Kidney epithelial cell (primary cell): ENCODE measurements around the gene ANP32A. TPM values are rescaled to one million over a fixed set of nuclear protein-coding genes. Genes with fewer than 3 reads are reported as not detected.

ENCODE experiments used
- DNase-seq: peaks from one replicate; pipeline ENCODE4 v3.0.0-alpha.2; 2010; ENCODE audit warnings: low read depth
- H3K27me3 ChIP-seq: 2 replicates; pipeline ENCODE4 v1.6.0; 2011; ENCODE audit warnings: low read length; ENCODE audit not compliant: control insufficient read depth, insufficient read depth
- H3K36me3 ChIP-seq: 2 replicates; pipeline ENCODE4 v1.5.1; 2011; ENCODE audit warnings: low read length; ENCODE audit not compliant: control insufficient read depth, insufficient read depth
- H3K4me3 ChIP-seq: 2 replicates; pipeline ENCODE4 v1.5.1; 2011; ENCODE audit warnings: low read depth, mild to moderate bottlenecking, control low read depth, low read length
- CTCF ChIP-seq: IDR thresholded peaks from 2 replicates; pipeline ENCODE4 v1.5.1; 2011; ENCODE audit warnings: mild to moderate bottlenecking, moderate library complexity, low read length, control low read depth, inconsistent platforms; ENCODE audit not compliant: insufficient read depth, poor library complexity, severe bottlenecking
- total RNA-seq: library from RNA; depleted of rRNA; stranded (reverse); fragments of >200 nt; gene quantifications from 2 replicates; pipeline ENCODE4 v1.2.3, GENCODE V29; 2015

The ANP32A gene
- total RNA-seq, 1 donor from 2014 or later = 46.8 TPM

GRCh38 chr15:68730976-68731897 lies 89.5 kb downstream of the ANP32A start:
- no peak overlapping the region for H3K4me3 ChIP-seq
- no peaks in the 10 kb centered on the region for H3K27me3 ChIP-seq
- TF ChIP-seq CTCF = no peak
- no peaks in the 10 kb centered on the region for H3K36me3 ChIP-seq
- DNase-seq = no peak

- peak; percentile 50 for TF ChIP-seq CTCF
- Histone ChIP-seq H3K4me3 (no peak overlapping the region), H3K36me3 (no peaks in the 10 kb centered on the region), H3K27me3 (no peaks in the 10 kb centered on the region)
- peak; percentile 32 for DNase-seq
These were observed 90.2 kb downstream of the ANP32A start for GRCh38 chr15:68730471-68730919.

- H3K36me3 ChIP-seq = no peaks in the 10 kb centered on the region
- H3K4me3 ChIP-seq = no peak overlapping the region
- no peak for TF ChIP-seq CTCF
- peak; percentile 26 for DNase-seq
- H3K27me3 ChIP-seq = no peaks in the 10 kb centered on the region
These were observed 90.8 kb downstream of the ANP32A start for GRCh38 chr15:68729789-68730411.

Other genes starting within 250 kb of the ANP32A start
- gene CORO2B, start 241.9 kb downstream of the ANP32A start, total RNA-seq = 17.9 and 19.8 TPM in 2 replicates
- gene SPESP1, start 109.6 kb upstream of the ANP32A start, total RNA-seq = 7.9 and 8.4 TPM in 2 replicates
- 0.17 and 0.75 TPM in 2 replicates for gene NOX5, start 193.8 kb upstream of the ANP32A start, total RNA-seq